Activated naive CD8-positive, alpha-beta T cell (primary cell): ENCODE measurements around the gene CYBRD1.

Experiments
- H3K27ac Mint-ChIP-seq: one replicate; pipeline ENCODE4 v1.8.0; 2021; ENCODE audit warnings: mixed read lengths
- H3K27me3 Mint-ChIP-seq: one replicate; pipeline ENCODE4 v1.8.0; 2021; ENCODE audit warnings: mixed read lengths
- H3K36me3 Mint-ChIP-seq: one replicate; pipeline ENCODE4 v1.8.0; 2021; ENCODE audit warnings: mixed read lengths
- H3K4me1 Mint-ChIP-seq: one replicate; pipeline ENCODE4 v1.8.0; 2021; ENCODE audit warnings: low read depth, mixed read lengths
- H3K4me3 Mint-ChIP-seq: one replicate; pipeline ENCODE4 v1.8.0; 2021; ENCODE audit warnings: mild to moderate bottlenecking, mixed read lengths
- H3K9me3 Mint-ChIP-seq: one replicate; pipeline ENCODE4 v1.8.0; 2021; ENCODE audit warnings: low read depth, mixed read lengths

The CYBRD1 gene

DNA sequence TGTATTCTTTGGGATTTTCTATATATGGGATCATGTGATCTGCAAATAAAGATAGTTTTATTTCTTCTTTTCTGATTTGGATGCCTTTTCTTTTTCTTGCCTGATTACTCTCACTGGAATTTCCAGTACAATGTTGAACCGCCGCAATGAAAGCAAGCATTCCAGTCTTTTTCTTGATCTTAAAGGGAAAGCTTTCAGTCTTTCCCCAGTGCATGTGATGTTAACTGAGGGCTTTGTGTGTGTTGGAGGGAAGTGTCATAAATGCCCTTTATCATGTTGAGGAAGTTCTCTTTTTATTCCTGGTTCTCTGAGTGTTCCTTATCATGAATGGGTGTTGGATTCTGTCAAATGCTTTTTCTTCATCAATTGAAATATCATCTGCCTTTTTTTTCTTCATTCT is 16.9 kb upstream of the CYBRD1 start:
- Mint-ChIP-seq H3K4me3 (no peak overlapping the region), H3K9me3 (peaks cover 4% of the 10 kb centered on the region), H3K36me3 (peaks cover 10% of the 10 kb centered on the region), H3K4me1 (no peaks in the 10 kb centered on the region), H3K27ac (no peak overlapping the region), H3K27me3 (peaks cover 2% of the 10 kb centered on the region)

GRCh38 chr2:171509945-171510731 is 12.1 kb upstream of the CYBRD1 start:
- no peaks in the 10 kb centered on the region for H3K9me3 Mint-ChIP-seq
- no peak overlapping the region for H3K27ac Mint-ChIP-seq
- H3K27me3 Mint-ChIP-seq = peaks cover 2% of the 10 kb centered on the region
- H3K36me3 Mint-ChIP-seq = peaks cover 8% of the 10 kb centered on the region
- H3K4me1 Mint-ChIP-seq = no peaks in the 10 kb centered on the region
- H3K4me3 Mint-ChIP-seq = no peak overlapping the region

GRCh38 chr2:171512014-171512413 is 10.3 kb upstream of the CYBRD1 start:
- H3K4me1 Mint-ChIP-seq = no peaks in the 10 kb centered on the region
- no peak overlapping the region for H3K27ac Mint-ChIP-seq
- H3K36me3 Mint-ChIP-seq = peaks cover 4% of the 10 kb centered on the region
- no peaks in the 10 kb centered on the region for H3K9me3 Mint-ChIP-seq
- H3K4me3 Mint-ChIP-seq = no peak overlapping the region
- peaks cover 2% of the 10 kb centered on the region for H3K27me3 Mint-ChIP-seq

DNA sequence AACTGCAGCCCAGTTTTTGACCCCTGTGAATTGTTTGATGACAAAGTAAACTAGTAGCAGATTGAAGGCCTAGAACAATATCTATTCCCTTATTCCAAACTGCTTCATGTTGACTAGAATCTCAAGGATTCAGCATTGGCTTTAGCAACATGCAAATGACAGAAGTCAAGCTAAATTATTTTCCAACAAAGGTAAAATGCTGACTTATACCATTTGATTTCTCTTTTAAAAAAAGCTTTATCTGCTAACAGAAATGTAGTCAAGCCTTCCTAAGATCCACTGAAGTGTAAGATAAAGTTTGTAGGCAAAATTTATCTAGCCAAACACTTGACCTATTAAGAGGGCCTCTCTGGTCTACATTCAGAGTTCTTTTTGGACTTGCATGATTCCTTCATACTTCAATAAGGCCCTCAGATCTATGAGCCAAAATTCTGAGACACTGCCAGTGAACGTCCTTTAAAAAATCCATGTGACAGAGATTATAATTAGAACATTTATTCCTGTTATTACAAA is 9.5 kb upstream of the CYBRD1 start:
- no peak overlapping the region for H3K27ac Mint-ChIP-seq
- no peaks in the 10 kb centered on the region for H3K9me3 Mint-ChIP-seq
- no peak overlapping the region for H3K4me3 Mint-ChIP-seq
- H3K4me1 Mint-ChIP-seq = no peaks in the 10 kb centered on the region
- H3K27me3 Mint-ChIP-seq = no peaks in the 10 kb centered on the region
- H3K36me3 Mint-ChIP-seq = peaks cover 4% of the 10 kb centered on the region

GRCh38 chr2:171513719-171514160 is 8.5 kb upstream of the CYBRD1 start:
- Mint-ChIP-seq H3K36me3 (peaks cover 4% of the 10 kb centered on the region), H3K4me1 (no peaks in the 10 kb centered on the region), H3K27me3 (peaks cover 1% of the 10 kb centered on the region), H3K9me3 (no peaks in the 10 kb centered on the region), H3K4me3 (no peak overlapping the region), H3K27ac (no peak overlapping the region)

DNA sequence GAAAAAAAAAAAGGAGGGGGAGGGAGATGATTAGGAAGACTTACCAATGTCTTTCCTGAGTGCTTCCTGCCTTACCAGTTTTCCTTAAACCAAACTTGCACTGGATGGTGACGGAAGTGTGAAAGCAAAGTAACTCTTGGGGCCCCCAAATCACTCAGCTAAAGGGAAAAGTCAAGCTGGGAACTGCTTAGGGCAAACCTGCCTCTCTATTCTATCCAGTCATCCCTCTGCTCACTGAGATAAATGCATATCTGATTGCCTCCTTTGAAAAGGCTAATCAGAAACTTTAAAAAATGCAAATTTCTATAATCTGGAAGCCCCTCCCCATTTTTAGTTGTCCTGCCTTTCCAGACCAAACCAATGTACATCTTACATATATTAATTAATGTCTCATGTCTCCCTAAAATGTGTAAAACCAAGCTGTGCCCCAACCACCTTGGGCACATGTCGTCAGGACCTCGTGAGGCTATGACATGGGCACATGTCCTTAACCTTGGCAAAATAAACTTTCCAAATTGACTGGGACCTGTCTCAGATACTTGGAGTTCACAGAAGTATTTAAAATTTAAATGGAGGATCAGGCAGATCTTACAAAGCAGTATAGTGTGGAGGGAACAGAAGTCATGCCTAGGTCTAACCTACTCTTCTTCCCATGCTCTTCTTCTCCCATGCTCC is 7.2 kb upstream of the CYBRD1 start:
- no peaks in the 10 kb centered on the region for H3K4me1 Mint-ChIP-seq
- H3K4me3 Mint-ChIP-seq = no peak overlapping the region
- H3K27me3 Mint-ChIP-seq = peaks cover 10% of the 10 kb centered on the region
- peaks cover 2% of the 10 kb centered on the region for H3K36me3 Mint-ChIP-seq
- no peak overlapping the region for H3K27ac Mint-ChIP-seq
- no peaks in the 10 kb centered on the region for H3K9me3 Mint-ChIP-seq

- Mint-ChIP-seq H3K4me1 (no peaks in the 10 kb centered on the region), H3K9me3 (no peaks in the 10 kb centered on the region), H3K27me3 (peaks cover 11% of the 10 kb centered on the region), H3K4me3 (no peak overlapping the region), H3K27ac (no peak overlapping the region), H3K36me3 (peaks cover 2% of the 10 kb centered on the region)
Observed at GRCh38 chr2:171515672-171516298, 6.5 kb upstream of the CYBRD1 start.

- Mint-ChIP-seq H3K9me3 (no peaks in the 10 kb centered on the region), H3K27me3 (peaks cover 16% of the 10 kb centered on the region), H3K36me3 (no peaks in the 10 kb centered on the region), H3K27ac (no peak overlapping the region), H3K4me3 (no peak overlapping the region), H3K4me1 (peaks cover 4% of the 10 kb centered on the region)
Observed at GRCh38 chr2:171516793-171517192, 5.5 kb upstream of the CYBRD1 start.

DNA sequence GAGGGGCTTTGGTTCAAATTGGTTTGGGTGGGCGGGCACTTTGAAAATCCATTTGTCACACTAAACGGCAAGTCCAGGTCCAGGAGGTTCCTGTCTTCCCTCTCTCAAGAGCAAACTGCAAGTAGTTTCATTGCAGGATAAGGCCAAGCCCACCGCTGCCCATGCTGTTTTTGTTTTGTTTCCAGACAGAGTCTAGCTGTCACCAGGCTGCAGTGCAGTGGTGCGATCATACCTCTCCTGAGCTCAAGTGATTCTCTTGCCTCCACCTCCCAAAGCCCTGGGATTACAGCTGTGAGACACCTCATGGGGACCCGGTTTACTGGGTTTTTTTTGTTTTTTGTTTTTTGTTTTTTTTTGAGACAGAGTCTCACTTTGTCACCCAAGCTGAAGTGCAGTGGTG is 1.8 kb upstream of the CYBRD1 start:
- Mint-ChIP-seq H3K9me3 (no peaks in the 10 kb centered on the region), H3K4me3 (no peak overlapping the region), H3K4me1 (peaks cover 12% of the 10 kb centered on the region), H3K36me3 (no peaks in the 10 kb centered on the region), H3K27ac (no peak overlapping the region), H3K27me3 (peaks cover 28% of the 10 kb centered on the region)

GRCh38 chr2:171521361-171522051 is 768 bp upstream of the CYBRD1 start:
- Mint-ChIP-seq H3K4me3 (peak overlapping the region; percentile 84), H3K27me3 (peaks cover 28% of the 10 kb centered on the region), H3K9me3 (no peaks in the 10 kb centered on the region), H3K27ac (no peak overlapping the region), H3K4me1 (peaks cover 12% of the 10 kb centered on the region), H3K36me3 (no peaks in the 10 kb centered on the region)

DNA sequence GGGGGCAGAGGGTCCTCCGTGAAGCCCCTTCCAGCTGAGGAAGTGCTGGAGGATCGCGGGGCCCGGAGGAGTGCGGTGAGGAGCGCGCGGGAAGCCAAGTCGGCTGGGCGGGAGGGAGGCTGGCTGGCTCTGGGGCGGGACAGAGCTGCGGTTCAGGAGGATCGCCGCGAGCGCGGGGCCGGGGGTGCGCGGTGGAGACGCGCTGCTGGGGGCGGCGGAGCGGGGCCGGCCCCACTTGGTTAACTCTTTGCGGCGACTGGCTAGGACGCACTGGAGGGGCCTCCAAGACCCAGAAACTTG is 464 bp downstream of the CYBRD1 start:
- Mint-ChIP-seq H3K9me3 (no peaks in the 10 kb centered on the region), H3K36me3 (no peaks in the 10 kb centered on the region), H3K27ac (no peak overlapping the region), H3K27me3 (peaks cover 28% of the 10 kb centered on the region), H3K4me3 (peak overlapping the region; percentile 85), H3K4me1 (peaks cover 12% of the 10 kb centered on the region)

DNA sequence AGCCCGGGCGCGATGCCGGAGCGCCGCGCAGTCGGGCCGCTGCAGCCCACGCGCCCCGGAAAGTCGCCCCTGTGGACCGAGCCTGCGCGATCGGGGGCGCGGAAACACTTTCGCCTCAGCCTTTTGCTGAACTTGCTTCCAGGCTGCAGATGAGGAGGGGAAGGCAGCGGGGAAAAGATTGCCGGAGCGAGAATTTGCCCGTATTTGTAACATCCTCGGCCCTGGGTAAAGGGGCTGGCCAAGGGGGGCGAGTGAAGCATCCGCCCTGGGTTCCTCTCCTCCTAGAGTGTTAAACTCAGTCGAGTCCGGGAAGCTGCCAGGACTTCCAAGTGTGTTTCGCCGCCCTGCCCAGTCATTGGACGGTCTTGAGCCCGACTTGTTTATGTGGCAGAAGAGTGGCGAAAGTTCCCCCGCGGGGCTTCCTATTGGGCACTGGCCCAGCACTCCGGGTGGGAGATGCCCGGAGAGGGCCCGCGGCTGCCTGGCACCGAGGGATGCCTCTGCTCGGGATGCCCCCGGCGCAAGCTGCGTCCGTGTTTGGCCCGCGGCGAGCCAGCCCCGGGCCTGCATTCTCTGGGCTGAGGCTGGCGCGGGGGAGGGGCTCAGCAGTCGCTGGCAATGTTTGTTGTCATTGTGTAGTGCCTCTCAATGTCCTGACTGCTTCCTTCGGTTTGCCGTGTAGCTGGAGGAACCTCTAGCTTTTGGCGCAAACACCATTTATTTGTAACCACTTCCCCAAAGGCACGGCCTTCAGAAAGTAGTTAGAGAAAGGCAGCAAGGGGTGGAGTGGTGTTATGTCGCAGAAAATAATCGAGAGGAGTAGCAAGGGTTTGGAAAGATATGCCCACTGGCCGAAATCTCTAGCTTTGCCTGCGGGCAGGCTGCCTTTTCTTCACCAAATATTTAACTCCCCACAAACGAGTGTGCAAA is 1.1 kb downstream of the CYBRD1 start:
- peak overlapping the region; percentile 72 for H3K4me3 Mint-ChIP-seq
- H3K9me3 Mint-ChIP-seq = no peaks in the 10 kb centered on the region
- H3K27ac Mint-ChIP-seq = no peak overlapping the region
- H3K36me3 Mint-ChIP-seq = no peaks in the 10 kb centered on the region
- H3K27me3 Mint-ChIP-seq = peaks cover 29% of the 10 kb centered on the region
- H3K4me1 Mint-ChIP-seq = peaks cover 12% of the 10 kb centered on the region

DNA sequence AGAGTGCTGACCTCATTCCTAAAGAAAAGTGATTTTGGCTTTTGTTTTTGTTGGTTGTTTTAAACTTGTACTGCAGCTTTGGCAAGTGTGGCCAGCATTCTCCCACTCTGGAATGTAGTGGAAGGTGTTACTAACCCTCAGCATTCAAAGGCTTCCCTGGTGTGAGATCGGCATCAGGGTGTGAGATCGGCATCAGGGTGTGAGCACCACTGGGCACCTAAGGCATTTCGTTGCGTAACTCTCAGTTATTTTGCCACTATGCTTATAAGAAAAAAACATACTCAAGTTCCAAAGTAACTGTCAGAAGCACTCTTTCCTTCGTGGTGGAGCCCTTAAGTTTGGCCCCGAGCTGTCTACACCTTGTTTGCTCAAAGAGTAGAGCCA is 1.7 kb downstream of the CYBRD1 start:
- Mint-ChIP-seq H3K36me3 (no peaks in the 10 kb centered on the region), H3K9me3 (no peaks in the 10 kb centered on the region), H3K27ac (no peak overlapping the region), H3K4me3 (peak overlapping the region; percentile 72), H3K4me1 (peaks cover 12% of the 10 kb centered on the region), H3K27me3 (peaks cover 29% of the 10 kb centered on the region)

DNA sequence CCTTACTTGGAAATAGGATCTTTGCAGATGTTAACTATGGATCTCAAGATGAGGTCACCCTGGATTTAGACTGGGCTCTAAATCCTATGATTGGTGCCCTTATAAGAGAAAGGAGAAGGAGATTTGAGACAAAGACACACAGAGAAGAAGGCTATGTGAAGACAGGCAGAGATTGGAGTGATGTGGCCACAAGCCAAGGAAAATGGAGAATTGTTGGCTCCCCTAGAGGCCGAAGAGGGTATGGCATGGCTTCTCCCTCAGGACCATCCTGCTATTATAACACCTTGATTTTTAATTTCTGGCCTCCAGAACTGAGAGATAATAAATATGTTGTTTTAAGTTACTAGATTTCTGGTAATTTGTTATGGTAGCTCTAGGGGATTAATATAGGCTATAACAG is 7.6 kb downstream of the CYBRD1 start:
- Mint-ChIP-seq H3K9me3 (peaks cover 5% of the 10 kb centered on the region), H3K4me3 (no peak overlapping the region), H3K36me3 (peaks cover 4% of the 10 kb centered on the region), H3K27me3 (peaks cover 19% of the 10 kb centered on the region), H3K4me1 (no peaks in the 10 kb centered on the region), H3K27ac (no peak overlapping the region)
